GM12891 (cell line): ENCODE data around the gene VWA2.

Experiments used
- PAX5 ChIP-seq: IDR thresholded peaks from 2 replicates; pipeline ENCODE4 v1.6.1; 2011; ENCODE audit warnings: low read length, moderate library complexity, mild to moderate bottlenecking; ENCODE audit not compliant: insufficient read depth, severe bottlenecking
- POLR2A ChIP-seq: IDR thresholded peaks from 2 replicates; pipeline ENCODE4 v1.6.1; 2011; ENCODE audit warnings: low read depth, low read length, control low read depth
- POLR2AphosphoS5 ChIP-seq: IDR thresholded peaks from 2 replicates; pipeline ENCODE4 v1.6.1; 2011; ENCODE audit warnings: low read depth, low read length, control low read depth
- SPI1 ChIP-seq: IDR thresholded peaks from 2 replicates; pipeline ENCODE4 v1.6.1; 2011; ENCODE audit warnings: low read depth, low read length, control low read depth
- TAF1 ChIP-seq: IDR thresholded peaks from 2 replicates; pipeline ENCODE4 v1.6.1; 2011; ENCODE audit warnings: low read depth, low read length, control low read depth

- TF ChIP-seq POLR2A (no peak), TAF1 (no peak), POLR2AphosphoS5 (no peak), PAX5 (no peak), SPI1 (no peak)
Measured at GRCh38 chr10:114243661-114244060, 4.6 kb downstream of the VWA2 start.
